ENCODE results near the gene SOST.

DNA sequence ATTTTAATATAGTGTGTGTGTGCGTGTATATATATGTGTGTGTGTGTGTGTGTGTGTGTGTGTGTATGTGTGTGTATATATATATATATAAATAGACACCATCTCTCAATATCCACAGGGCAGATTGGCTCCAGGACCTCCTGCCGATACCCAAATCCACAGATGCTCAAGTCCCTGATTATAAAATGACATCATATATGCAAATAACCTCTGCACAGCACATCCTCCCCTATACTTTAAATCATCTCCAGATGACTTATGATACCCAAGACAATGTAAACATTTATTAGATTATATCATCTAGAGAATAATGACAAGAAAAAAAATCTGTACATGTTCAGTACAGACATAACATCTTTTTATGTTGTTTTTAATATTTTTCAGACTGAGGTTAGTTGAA lies 12.4 kb upstream of the SOST start:
- no peak for TF ChIP-seq POLR2A (IDR thresholded peaks at IDR 0.05; ENCODE audit: low read depth, low read length)
- TF ChIP-seq TAF1 (IDR thresholded peaks at IDR 0.05; ENCODE audit: low read depth, low read length): no peak
- TF ChIP-seq POLR2AphosphoS5 (IDR thresholded peaks at IDR 0.05; ENCODE audit: low read depth, low read length): no peak
- TF ChIP-seq PAX5 (IDR thresholded peaks at IDR 0.05; ENCODE audit: insufficient read depth, low read length, severe bottlenecking): no peak

Data from GM12891 (cell line).